Stomach (tissue), 9 donors: ENCODE data around the gene LSAMP. TPM values are rescaled to one million over a fixed set of nuclear protein-coding genes. Genes with fewer than 3 reads are reported as not detected.

Experiments used
- DNase-seq, 2 donors: peaks; one replicate each; pipeline versions ENCODE4 v3.0.0 to v3.0.0-alpha.2; 2013 to 2019
- H3K27ac ChIP-seq, 5 donors: fragments of 200-600 bp in 4 of 5; sonication (generic) in 4 of 5; one replicate each; pipeline ENCODE4 v1.5.1; 2013 to 2019; ENCODE audit warnings: mild to moderate bottlenecking in 1 of 5, moderate library complexity in 1 of 5
- H3K27me3 ChIP-seq, 3 donors: fragments of 200-600 bp; sonication (generic); one replicate each; pipeline ENCODE4 v1.5.1; 2017 to 2019; ENCODE audit warnings: mixed run types in 1 of 3
- H3K36me3 ChIP-seq, 4 donors: fragments of 200-600 bp; sonication (generic); 1 replicate in 3 of 4; 2 replicates in 1 of 4; pipeline ENCODE4 v1.5.1; 2016 to 2019
- H3K4me1 ChIP-seq, 4 donors: fragments of 200-600 bp; sonication (generic); one replicate each; pipeline ENCODE4 v1.5.1; 2016 to 2019
- H3K4me3 ChIP-seq, 4 donors: fragments of 200-600 bp; sonication (generic) in 3 of 4; one replicate each; pipeline ENCODE4 v1.5.1; 2016 to 2019; ENCODE audit warnings: mild to moderate bottlenecking in 1 of 4
- H3K9me3 ChIP-seq, 4 donors: fragments of 200-600 bp; sonication (generic); one replicate each; pipeline ENCODE4 v1.5.1; 2016 to 2019
- EP300 ChIP-seq: sonication (generic); formaldehyde crosslinking; IDR thresholded peaks from one replicate; pipeline ENCODE4 v1.6.1; 2017; ENCODE audit warnings: antibody characterized with exemption
- POLR2A ChIP-seq, 4 donors: fragments of 450-650 bp; IDR thresholded peaks; one replicate each; pipeline ENCODE4 v1.6.1; 2016; ENCODE audit warnings: antibody characterized with exemption in 4 of 4, control low read depth in 2 of 4, mild to moderate bottlenecking in 1 of 4, moderate library complexity in 1 of 4
- POLR2AphosphoS5 ChIP-seq, 3 donors: sonication (generic); formaldehyde crosslinking; IDR thresholded peaks; one replicate each; pipeline ENCODE4 v1.6.1; 2016; ENCODE audit warnings: antibody characterized with exemption in 3 of 3
- WGBS, 5 donors: extraction: QIAGEN DNeasy Blood & Tissue Kit in 3 of 5; methylation state at CpG; one replicate each; pipeline versions ENCODE4 v1.1.5 to v1.1.7; 2013 to 2018; 5-methylcytosine and 5-hydroxymethylcytosine counted together
- intact Hi-C: fragments of 100-400 bp; cut with DNase I; formaldehyde crosslinking; loops from one replicate; pipeline ENCODE4 v1.15.1; 2023; ENCODE audit warnings: low total_unique reads
- polyA plus RNA-seq, 3 donors: library from polyadenylated mRNA; stranded (reverse); fragments of 200-250 nt; gene quantifications; one replicate each; pipeline ENCODE4 v1.2.3, GENCODE V29; 2013
- total RNA-seq, 5 donors: library from RNA; depleted of rRNA; stranded (reverse); fragments of >200 nt; gene quantifications; one replicate each; pipeline versions ENCODE4 v1.1.0 to v1.2.3, GENCODE V29; 2014 to 2016
- TF ChIP-seq, protein P1 (sequence below), 7 experiments: fragments of 450-650 bp in 4 of 7; fragments of 200-600 bp in 3 of 7; sonication (generic) in 3 of 7; IDR thresholded peaks; one replicate each; pipeline ENCODE4 v1.5.1; 2016 to 2019; ENCODE audit warnings: antibody characterized with exemption in 7 of 7, control low read depth in 2 of 7, mild to moderate bottlenecking in 1 of 7
- donor health status: healthy with polysubstance abuse.
- donor health status: Bipolar disorder and iron deficiency.
- donor health status: healthy.

The LSAMP gene
- total and polyA plus RNA-seq, 8 donors: 1.1 to 20.7 (median 1.7) TPM

DNA sequence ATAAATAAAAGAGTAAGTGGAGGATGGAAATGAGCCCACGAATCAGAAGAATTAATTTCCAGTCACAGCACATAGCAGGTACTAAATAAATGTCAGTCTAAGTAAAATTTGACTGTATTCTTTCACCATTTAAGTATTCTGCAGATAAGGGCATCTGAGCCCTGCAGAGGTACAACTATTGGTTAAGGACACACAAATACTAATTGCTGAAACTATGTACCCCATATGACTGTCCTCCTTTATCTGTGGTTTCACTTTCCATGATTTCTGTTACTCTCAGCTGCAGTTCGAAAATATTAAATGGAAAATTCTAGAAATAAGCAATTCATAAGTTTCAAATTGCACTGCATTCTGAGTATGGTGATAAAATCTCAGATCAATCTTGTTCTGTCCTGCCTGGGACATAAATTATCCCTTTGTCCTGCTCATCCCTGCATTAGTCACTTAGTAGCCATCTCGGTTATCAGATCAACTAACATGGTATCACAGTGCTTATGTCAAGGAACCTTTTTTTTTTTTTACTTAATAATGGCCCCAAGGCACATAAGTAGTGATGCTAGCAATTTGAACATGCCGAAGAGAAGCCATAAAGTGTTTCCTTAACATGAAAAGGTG is 95.1 kb downstream of the LSAMP start:
- TF ChIP-seq EP300: no peak
- no peak for TF ChIP-seq POLR2AphosphoS5 (IDR thresholded peaks at IDR 0.05)
- TF ChIP-seq, protein P1, sequence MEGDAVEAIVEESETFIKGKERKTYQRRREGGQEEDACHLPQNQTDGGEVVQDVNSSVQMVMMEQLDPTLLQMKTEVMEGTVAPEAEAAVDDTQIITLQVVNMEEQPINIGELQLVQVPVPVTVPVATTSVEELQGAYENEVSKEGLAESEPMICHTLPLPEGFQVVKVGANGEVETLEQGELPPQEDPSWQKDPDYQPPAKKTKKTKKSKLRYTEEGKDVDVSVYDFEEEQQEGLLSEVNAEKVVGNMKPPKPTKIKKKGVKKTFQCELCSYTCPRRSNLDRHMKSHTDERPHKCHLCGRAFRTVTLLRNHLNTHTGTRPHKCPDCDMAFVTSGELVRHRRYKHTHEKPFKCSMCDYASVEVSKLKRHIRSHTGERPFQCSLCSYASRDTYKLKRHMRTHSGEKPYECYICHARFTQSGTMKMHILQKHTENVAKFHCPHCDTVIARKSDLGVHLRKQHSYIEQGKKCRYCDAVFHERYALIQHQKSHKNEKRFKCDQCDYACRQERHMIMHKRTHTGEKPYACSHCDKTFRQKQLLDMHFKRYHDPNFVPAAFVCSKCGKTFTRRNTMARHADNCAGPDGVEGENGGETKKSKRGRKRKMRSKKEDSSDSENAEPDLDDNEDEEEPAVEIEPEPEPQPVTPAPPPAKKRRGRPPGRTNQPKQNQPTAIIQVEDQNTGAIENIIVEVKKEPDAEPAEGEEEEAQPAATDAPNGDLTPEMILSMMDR (IDR thresholded peaks at IDR 0.05): no peak
- TF ChIP-seq POLR2A (IDR thresholded peaks at IDR 0.05): no peak
- WGBS, 5 donors: 59 to 81% (median 73%) methylated on average over 4 of the region's 4 CpGs
- Histone ChIP-seq H3K36me3 (no peaks in the 10 kb centered on the region), H3K27me3 (no peaks in the 10 kb centered on the region), H3K4me3 (no peak overlapping the region), H3K27ac (no peak overlapping the region), H3K9me3 (no peaks in the 10 kb centered on the region), H3K4me1 (no peaks in the 10 kb centered on the region)
- intact Hi-C loops: no loop called here
- DNase-seq: no peak

DNA sequence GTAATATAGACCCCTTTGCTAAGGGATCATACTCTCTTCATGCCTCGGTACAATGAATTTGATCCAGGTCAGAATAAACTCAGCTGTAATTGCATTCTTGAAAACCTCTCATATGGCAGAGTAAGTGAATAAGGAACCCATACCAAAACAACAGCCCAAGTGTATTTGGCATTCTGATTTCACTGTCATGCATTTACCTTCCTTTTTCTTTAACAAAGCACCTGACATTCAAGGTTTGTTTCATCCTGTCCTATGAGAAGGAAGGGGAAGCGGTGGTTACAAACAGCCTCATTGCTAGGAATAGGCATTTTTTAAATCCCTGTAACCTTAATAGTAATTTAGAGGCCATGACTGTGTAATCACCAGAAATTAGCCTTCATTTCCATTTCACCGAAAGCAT is 97.1 kb downstream of the LSAMP start:
- Histone ChIP-seq H3K36me3 (no peaks in the 10 kb centered on the region), H3K4me3 (no peak overlapping the region), H3K27me3 (no peaks in the 10 kb centered on the region), H3K9me3 (no peaks in the 10 kb centered on the region), H3K27ac (no peak overlapping the region), H3K4me1 (no peaks in the 10 kb centered on the region)
- intact Hi-C loops: no loop called here
- no peak for TF ChIP-seq POLR2AphosphoS5 (IDR thresholded peaks at IDR 0.05)
- no peak for TF ChIP-seq POLR2A (IDR thresholded peaks at IDR 0.05)
- TF ChIP-seq, protein P1 (IDR thresholded peaks at IDR 0.05): no peak
- no peak for TF ChIP-seq EP300
- DNase-seq: no peak
- 86 to 90% (median 89%) methylated on average over 3 of the region's 3 CpGs for WGBS, 5 donors

DNA sequence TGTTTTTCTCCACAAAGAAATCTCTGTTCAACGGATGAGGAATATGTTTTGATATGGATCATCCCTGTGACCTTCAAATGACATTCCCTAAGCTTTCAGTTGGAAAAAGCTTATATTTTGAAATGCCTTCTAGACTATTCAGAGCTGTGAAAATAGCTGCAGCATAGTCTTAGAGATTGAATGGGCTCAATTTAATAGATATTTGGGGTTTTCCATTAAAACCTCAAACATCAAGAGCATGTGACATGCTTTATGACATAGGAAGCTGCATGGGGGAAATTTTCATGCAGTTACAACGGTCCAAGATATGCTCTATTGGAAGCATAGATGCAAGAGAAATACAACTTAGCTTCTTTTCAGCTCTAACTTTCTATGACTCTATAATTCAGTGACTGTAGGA is 102.8 kb downstream of the LSAMP start:
- Histone ChIP-seq H3K9me3 (no peaks in the 10 kb centered on the region), H3K4me3 (no peak overlapping the region), H3K36me3 (no peaks in the 10 kb centered on the region), H3K4me1 (no peaks in the 10 kb centered on the region), H3K27ac (no peak overlapping the region), H3K27me3 (no peaks in the 10 kb centered on the region)
- DNase-seq: no peak
- intact Hi-C loops: no loop called here
- WGBS, 5 donors: 58 to 72% (median 66%) methylated on average over 2 of the region's 2 CpGs
- no peak for TF ChIP-seq EP300
- no peak for TF ChIP-seq POLR2AphosphoS5 (IDR thresholded peaks at IDR 0.05)
- no peak for TF ChIP-seq POLR2A (IDR thresholded peaks at IDR 0.05)
- TF ChIP-seq, protein P1 (IDR thresholded peaks at IDR 0.05): no peak

DNA sequence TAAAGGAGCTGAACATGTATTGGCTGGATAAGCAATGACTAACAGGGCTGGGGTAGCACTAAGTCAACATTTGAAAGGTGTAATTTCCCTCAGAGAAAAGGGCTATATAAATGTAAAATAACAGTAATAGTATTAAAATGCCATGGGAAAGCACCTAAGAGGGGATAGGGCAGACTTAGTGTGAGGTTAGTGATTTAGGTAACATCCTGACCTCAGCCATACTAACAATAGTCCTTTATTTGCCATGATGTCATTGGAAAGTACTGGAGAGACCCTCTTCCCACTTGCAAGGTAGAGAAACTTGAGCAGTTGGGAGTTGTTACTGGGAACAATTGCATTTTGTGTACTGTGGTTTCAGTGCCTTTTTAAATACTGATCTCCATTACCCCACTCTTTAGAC is 103.4 kb downstream of the LSAMP start:
- Histone ChIP-seq H3K4me1 (no peaks in the 10 kb centered on the region), H3K27me3 (no peaks in the 10 kb centered on the region), H3K9me3 (no peaks in the 10 kb centered on the region), H3K36me3 (no peaks in the 10 kb centered on the region), H3K27ac (no peak overlapping the region), H3K4me3 (no peak overlapping the region)
- intact Hi-C loops: no loop called here
- TF ChIP-seq, protein P1 (IDR thresholded peaks at IDR 0.05): no peak
- TF ChIP-seq EP300 (no peak), POLR2AphosphoS5 (IDR thresholded peaks at IDR 0.05) (no peak), POLR2A (IDR thresholded peaks at IDR 0.05) (no peak)
- DNase-seq: no peak
